Measurements from ENCODE around the gene TTN. TPM values are rescaled to one million over a fixed set of nuclear protein-coding genes. Genes with fewer than 3 reads are reported as not detected.

Gene TTN
- total and polyA plus RNA-seq, 2 of the 8 experiments (the other 6 are each of a cell fraction or from before 2014, with no cell fraction given): 0.30 to 9.7 TPM

- TF ChIP-seq CHD7 (IDR thresholded peaks at IDR 0.05; ENCODE audit: insufficient replicate concordance, low read length) (no peak), BRCA1 (IDR thresholded peaks at IDR 0.05; ENCODE audit: low read depth, low read length) (no peak), RFX5 (IDR thresholded peaks at IDR 0.05; ENCODE audit: borderline replicate concordance, low read depth, low read length) (no peak), BACH1 (IDR thresholded peaks at IDR 0.05; ENCODE audit: low read length) (no peak), CTBP2 (IDR thresholded peaks at IDR 0.05; ENCODE audit: borderline replicate concordance, insufficient read depth, insufficient read length, low read length) (no peak), CHD2 (IDR thresholded peaks at IDR 0.05; ENCODE audit: low read length) (no peak), POLR2A (IDR thresholded peaks at IDR 0.05; ENCODE audit: control extremely low read depth in 1 of 2, low read depth in 2 of 2, low read length in 2 of 2) (no peak), MAFK (IDR thresholded peaks at IDR 0.05; ENCODE audit: low read depth, low read length) (no peak), FOSL1 (IDR thresholded peaks at IDR 0.05; ENCODE audit: insufficient read depth, low read depth, low read length) (no peak), TAF7 (optimal IDR thresholded peaks at IDR 0.05; ENCODE audit: borderline replicate concordance, low read depth, low read length) (no peak), TEAD4 (IDR thresholded peaks at IDR 0.05; ENCODE audit: low read depth, low read length) (no peak), NANOG (IDR thresholded peaks at IDR 0.05; ENCODE audit: insufficient read depth, low read depth, low read length, poor library complexity, severe bottlenecking) (no peak)
These were observed 19.3 kb downstream of the TTN start (continued) for GRCh38 chr2:178787934-178788333.

Data from H1 (cell line).